RKO (cell line): ENCODE data around the gene UBE3D.
"Not testable (repeated sequence)": the region's sequence is repeated elsewhere in the genome, so short reads cannot be mapped to it uniquely, and the experiment has no call there.

ENCODE experiments used
- DNase-seq: peaks from one replicate; pipeline ENCODE4 v3.0.0-alpha.2; 2016; ENCODE audit warnings: low spot score

UBE3D gene

DNA sequence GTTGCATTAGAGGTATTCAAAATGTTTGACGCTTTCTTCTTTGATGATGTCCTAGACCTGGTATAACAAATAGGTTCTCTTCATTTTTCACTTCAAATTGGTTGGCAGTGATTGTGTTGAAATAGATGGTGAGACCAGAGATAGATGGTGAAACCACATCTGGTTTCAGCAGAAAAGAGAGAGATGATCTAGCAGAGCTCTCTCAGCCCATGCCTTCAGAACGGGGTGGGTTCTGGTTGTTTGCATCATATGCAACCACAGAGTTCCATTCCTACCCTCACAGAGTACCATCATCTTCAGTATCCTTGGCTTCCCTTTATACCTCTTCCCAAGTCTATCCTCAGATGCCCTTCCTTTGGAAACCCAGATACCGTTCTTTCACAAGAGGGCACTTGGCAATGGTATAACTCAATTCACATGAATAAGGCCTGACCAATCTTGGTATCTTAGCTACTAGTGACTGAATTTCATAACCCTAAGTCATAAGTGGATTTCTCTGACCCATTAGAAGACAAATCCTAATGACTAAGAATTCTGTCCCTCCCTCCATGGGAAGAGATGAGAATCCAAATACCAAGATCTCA, 93.7 kb downstream of the UBE3D start:
- peak; percentile 11 for DNase-seq

- no peak for DNase-seq
Measured at GRCh38 chr6:82970839-82971238, 94.8 kb downstream of the UBE3D start.

DNA sequence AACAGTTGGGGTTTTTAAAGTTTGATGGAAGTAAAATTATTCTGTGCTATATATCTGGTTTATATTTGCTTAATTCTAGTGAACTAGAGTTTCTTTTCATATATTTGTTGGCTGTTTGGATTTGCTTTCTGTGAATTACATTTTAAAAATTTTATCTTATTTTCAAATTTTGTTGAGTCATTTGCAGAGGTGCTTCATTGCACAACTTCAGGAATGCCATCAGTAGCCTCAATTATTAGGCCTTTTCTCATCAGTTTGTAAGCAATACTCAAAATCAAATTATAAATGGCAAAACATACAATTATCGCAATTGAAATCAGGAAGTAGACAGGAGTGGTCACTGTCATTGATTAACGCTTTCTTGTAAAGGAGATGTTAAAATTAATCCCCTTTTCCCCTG, 96.9 kb downstream of the UBE3D start:
- DNase-seq, result no peak

GRCh38 chr6:82963191-82963925, 102.3 kb downstream of the UBE3D start:
- DNase-seq, result no peak

DNA sequence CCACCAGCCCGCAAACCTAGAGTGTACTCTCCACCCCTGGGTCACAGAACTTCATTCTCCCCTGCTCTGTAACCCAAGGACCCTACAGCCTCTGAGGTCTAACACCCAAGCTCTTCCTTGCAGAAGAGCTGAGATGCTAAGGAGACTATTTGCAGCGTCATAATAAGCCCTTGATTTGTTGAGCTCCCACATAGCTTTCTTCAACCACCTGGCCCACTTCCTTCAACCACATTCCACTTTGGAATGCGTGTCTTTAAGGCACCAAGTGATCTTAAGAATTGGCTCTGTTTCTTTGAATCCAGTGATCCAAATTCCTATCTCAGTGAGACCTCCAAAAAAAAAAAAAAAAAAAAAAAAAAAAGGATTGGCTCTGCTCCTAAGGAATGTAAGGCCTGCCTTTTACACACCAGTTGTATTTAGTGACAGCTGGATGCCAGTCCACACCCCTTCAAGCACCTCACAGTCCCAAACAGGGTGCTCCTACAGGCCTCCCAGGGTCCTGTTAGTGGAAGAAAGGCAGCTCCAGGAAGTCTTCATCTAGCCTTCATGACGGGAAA, 106.2 kb downstream of the UBE3D start:
- DNase-seq, result no peak

- no peak for DNase-seq
Measured at GRCh38 chr6:82958551-82958950, 107.1 kb downstream of the UBE3D start.

GRCh38 chr6:82957868-82958245, 107.8 kb downstream of the UBE3D start:
- no peak for DNase-seq

GRCh38 chr6:82957171-82957867, 108.3 kb downstream of the UBE3D start:
- DNase-seq, result no peak

GRCh38 chr6:82955841-82956240, 109.8 kb downstream of the UBE3D start:
- no peak for DNase-seq

GRCh38 chr6:82954937-82955577, 110.6 kb downstream of the UBE3D start:
- DNase-seq, result peak; percentile 19

GRCh38 chr6:82954356-82954755, 111.3 kb downstream of the UBE3D start:
- DNase-seq, result no peak

DNA sequence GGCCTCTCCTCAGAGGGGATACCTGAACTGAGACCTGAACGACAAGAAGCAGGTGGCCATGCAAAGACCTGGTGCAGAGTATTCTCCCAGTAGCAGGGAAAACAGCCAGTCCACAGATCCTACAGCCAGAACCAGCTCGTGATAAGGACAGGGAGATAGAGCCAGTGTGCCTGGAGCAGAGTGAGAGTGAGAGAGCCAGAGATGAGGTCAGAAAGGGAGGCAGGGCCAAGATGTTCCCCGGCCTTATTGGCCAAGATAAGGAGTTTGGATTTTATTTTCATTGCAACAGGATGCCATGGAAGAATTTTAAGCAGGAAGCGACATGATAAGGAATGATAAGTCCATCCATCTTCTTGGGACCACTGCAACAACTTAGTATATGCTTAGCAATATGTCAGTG, 111.8 kb downstream of the UBE3D start:
- no peak for DNase-seq

- DNase-seq, result no peak
Measured at GRCh38 chr6:82951935-82952334, 113.7 kb downstream of the UBE3D start.

GRCh38 chr6:82951389-82951788, 114.3 kb downstream of the UBE3D start:
- no peak for DNase-seq

DNA sequence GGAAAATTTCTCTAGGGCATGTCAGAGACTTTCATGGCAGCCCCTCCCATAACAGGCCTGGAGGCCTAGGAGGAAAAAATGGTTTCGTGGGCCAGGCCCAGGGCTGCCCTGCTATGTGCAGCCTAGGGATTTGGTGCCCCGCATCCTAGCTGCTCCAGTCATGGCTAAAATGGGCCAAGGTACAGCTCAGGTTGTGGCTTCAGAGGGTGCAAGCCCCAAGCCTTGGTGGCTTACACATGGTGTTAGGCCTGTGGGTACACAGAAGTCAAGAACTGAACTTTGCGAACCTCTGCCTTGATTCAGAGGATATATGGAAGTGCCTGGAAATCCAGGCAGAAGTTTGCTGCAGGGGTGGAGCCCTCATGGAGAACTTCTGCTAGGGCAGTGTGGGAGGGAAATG, 134.7 kb downstream of the UBE3D start:
- not testable (repeated sequence) for DNase-seq

DNA sequence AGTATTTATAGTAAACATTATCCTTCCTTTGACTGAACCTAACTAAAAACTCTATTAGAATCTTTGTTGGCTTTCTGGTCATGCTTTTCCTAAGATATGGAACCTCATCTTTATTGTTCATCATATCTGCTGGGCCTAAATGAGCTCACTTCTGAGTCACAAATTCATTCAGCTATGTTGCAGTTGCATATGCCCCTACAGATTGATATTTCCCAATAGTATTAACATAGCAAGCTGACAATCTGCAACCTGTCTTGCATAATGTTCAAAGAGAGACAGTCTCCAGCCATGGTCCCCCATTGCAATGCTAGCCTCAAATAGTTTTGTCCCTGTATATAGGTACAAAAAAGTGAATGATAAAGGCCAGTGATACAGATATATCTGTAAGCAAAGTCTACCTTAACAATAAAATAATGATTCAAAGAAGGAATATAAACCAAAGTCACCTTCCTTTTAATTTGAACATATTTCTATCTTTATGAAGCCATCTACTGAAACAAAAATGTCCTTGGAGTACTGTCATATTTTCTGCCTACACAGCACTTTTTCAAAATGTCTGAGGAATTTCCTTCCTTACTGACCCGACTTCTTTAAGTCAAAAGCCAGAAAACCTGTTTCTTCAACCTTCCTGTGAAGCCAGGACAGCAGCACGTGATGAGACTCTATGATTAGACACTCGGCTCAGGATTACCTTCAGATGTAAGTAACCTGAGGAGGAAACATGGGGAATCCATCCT, 140.7 kb downstream of the UBE3D start:
- DNase-seq, result no peak

GRCh38 chr6:82921258-82921657, 144.4 kb downstream of the UBE3D start:
- DNase-seq, result no peak

- DNase-seq, result no peak
Measured at GRCh38 chr6:82917346-82918064, 148.1 kb downstream of the UBE3D start.

- no peak for DNase-seq
Measured at GRCh38 chr6:82915666-82916065, 150.0 kb downstream of the UBE3D start.

GRCh38 chr6:82914511-82914910, 151.1 kb downstream of the UBE3D start:
- DNase-seq, result no peak

DNA sequence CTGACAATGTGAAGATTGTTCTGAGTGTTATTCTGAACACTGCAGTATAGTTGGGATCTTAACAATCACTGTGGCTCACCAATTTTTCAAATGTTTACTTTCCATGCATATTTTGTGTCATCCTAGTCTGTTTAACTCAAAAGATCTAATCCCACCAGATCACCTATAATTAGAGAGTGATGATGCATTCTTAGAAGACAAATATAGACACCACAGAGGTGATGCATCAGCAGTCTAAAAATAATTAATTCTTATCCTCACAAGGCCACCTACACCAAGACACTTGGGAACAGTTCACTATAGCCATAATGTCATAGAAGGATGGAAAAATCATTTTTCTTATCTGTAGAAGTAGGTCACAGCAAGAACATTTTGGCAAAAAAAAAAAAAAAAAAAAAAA, 154.8 kb downstream of the UBE3D start:
- no peak for DNase-seq
